ENCODE results near the gene SF3B2.

GRCh38 chr11:66081505-66081904, 29.3 kb downstream of the SF3B2 start:
- TF ChIP-seq YY1 (IDR thresholded peaks at IDR 0.05; ENCODE audit: insufficient read depth, insufficient read length) (no peak), ZNF274 (IDR thresholded peaks at IDR 0.05; ENCODE audit: low read depth, low read length) (no peak)

All from NT2/D1 (cell line).